ENCODE measurements around the gene SYCP2. TPM values are rescaled to one million over a fixed set of nuclear protein-coding genes. Genes with fewer than 3 reads are reported as not detected.

The SYCP2 gene
- total RNA-seq, 1 experiment from 2014 or later = 0.70 TPM

DNA sequence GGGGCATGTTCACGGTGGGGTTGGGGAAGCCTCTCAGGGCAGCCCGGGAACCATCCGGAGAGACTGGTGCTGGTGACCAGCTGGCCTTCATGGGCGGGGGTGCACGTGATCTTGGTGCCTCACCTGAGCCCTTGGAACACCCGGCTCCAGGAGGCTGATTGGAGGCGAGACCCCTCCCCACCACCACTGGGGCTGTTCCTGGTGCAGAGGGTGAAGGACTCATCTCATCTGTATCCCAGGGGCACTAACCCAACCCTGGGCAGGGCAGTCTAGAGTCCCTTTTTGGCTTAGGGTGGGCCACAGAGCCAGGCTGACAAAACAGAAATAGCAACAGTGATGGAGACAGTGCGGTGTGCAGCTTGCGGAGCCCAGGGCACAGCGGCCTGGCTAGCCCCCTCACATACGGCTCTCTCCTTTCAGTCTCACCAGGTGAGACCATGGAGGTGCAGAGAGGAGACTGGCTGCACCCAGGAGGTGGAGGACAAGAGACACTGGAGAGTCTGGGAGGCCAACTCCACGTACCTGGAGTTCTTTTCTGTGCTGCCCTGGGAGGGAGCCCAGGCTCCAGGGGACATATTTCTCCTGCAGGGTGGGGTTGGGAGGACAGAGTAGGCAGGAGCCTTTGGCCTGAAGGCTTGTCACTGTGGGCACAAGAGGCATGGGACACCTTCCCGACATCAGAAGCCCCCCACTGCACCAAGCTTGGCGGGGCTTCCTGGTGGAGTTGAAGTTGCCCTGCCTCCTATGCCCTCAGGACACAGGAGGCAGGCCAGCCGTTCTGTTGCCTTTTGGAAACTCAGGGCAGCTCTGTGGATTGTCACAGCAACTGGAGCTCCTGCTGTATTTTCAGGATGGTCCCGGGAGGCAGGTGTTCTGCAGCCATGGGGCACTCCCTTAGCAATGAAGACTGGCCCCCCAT lies 106.0 kb downstream of the SYCP2 start:
- Mint-ChIP-seq H3K4me3 (no peak overlapping the region), H3K9me3 (peaks cover 0 to 16% of the 10 kb centered on the region in 2 experiments; a peak in 3 of 5 replicates), H3K36me3 (ENCODE audit: insufficient read depth in 1 of 3, low read depth in 3 of 3) (no peaks in the 10 kb centered on the region), H3K27me3 (ENCODE audit: low read depth) (peaks cover 11% of the 10 kb centered on the region), H3K27ac (no peak overlapping the region), H3K4me1 (peaks cover 8% of the 10 kb centered on the region in 2 experiments)
- Histone ChIP-seq H3K18ac (ENCODE audit: insufficient read length, low read depth, low read length) (no peak overlapping the region), H4K20me1 (ENCODE audit: control insufficient read depth, insufficient read depth, insufficient read length) (no peaks in the 10 kb centered on the region), H3K27me3 (ENCODE audit: insufficient read depth, low read length) (no peaks in the 10 kb centered on the region), H3K9me3 (ENCODE audit: control insufficient read depth, low read depth, low read length) (no peaks in the 10 kb centered on the region), H3K4me1 (ENCODE audit: insufficient read depth, low read length) (no peaks in the 10 kb centered on the region), H4K91ac (ENCODE audit: insufficient read length, low read depth, low read length) (no peak overlapping the region), H4K8ac (replicated peaks; ENCODE audit: insufficient read length, low read depth, low read length) (no peak overlapping the region), H4K5ac (ENCODE audit: insufficient read length, low read depth, low read length) (no peak overlapping the region), H2BK20ac (ENCODE audit: low read depth, low read length, poor library complexity, severe bottlenecking) (no peak overlapping the region), H3K56ac (ENCODE audit: insufficient read length, low read depth, low read length) (no peak overlapping the region), H3K4me2 (ENCODE audit: insufficient read depth, insufficient read length, low read length) (no peak overlapping the region), H3K23me2 (ENCODE audit: insufficient read length, low read depth, low read length, poor library complexity, severe bottlenecking) (peaks cover 3% of the 10 kb centered on the region), H3K79me2 (ENCODE audit: insufficient read depth, low read length) (no peaks in the 10 kb centered on the region), H3T11ph (ENCODE audit: low read length) (no peak overlapping the region), H2AFZ (ENCODE audit: low read length) (no peak overlapping the region), H3K9ac (ENCODE audit: extremely low read depth, insufficient read length, low read length) (no peak overlapping the region), H2BK5ac (ENCODE audit: insufficient read length, low read length) (no peak overlapping the region), H2BK120ac (ENCODE audit: low read depth, low read length, poor library complexity, severe bottlenecking) (no peak overlapping the region), H3K79me1 (ENCODE audit: insufficient read depth, low read depth, low read length, poor library complexity, severe bottlenecking) (no peaks in the 10 kb centered on the region), H3K27ac (ENCODE audit: insufficient read length, low read depth, low read length) (no peak overlapping the region), H3K4ac (ENCODE audit: low read depth, low read length) (no peak overlapping the region), H2AK5ac (ENCODE audit: insufficient read length, low read length) (no peak overlapping the region), H3K14ac (ENCODE audit: insufficient read depth, low read length) (no peak overlapping the region), H2BK12ac (ENCODE audit: insufficient read length, low read depth, low read length) (no peak overlapping the region), H2BK15ac (ENCODE audit: low read depth, low read length) (no peak overlapping the region), H3K23ac (ENCODE audit: insufficient read length, low read depth, low read length) (no peak overlapping the region)
- peak; percentile 20 for DNase-seq
- TF ChIP-seq, protein P1, sequence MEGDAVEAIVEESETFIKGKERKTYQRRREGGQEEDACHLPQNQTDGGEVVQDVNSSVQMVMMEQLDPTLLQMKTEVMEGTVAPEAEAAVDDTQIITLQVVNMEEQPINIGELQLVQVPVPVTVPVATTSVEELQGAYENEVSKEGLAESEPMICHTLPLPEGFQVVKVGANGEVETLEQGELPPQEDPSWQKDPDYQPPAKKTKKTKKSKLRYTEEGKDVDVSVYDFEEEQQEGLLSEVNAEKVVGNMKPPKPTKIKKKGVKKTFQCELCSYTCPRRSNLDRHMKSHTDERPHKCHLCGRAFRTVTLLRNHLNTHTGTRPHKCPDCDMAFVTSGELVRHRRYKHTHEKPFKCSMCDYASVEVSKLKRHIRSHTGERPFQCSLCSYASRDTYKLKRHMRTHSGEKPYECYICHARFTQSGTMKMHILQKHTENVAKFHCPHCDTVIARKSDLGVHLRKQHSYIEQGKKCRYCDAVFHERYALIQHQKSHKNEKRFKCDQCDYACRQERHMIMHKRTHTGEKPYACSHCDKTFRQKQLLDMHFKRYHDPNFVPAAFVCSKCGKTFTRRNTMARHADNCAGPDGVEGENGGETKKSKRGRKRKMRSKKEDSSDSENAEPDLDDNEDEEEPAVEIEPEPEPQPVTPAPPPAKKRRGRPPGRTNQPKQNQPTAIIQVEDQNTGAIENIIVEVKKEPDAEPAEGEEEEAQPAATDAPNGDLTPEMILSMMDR (conservative IDR thresholded peaks at IDR 0.05) = no peak
- no CpG with 5 or more reads among the region's 16 CpGs for WGBS (ENCODE audit: extremely low coverage, insufficient read length, low lambda C conversion rate)

All from H9 (cell line).